GM19328 (cell line): ENCODE data around the gene TRPM1.

Experiments
- ATAC-seq: cut with Tn5 transposase; IDR thresholded peaks from one replicate; pipeline ENCODE4 v1.9.1; 2021; ENCODE audit warnings: mild to moderate bottlenecking, moderate library complexity; ENCODE audit not compliant: unreplicated experiment

The TRPM1 gene

GRCh38 chr15:31023841-31024240 is 77.7 kb downstream of the TRPM1 start:
- ATAC-seq, result no peak

GRCh38 chr15:31021067-31021665 is 80.4 kb downstream of the TRPM1 start:
- ATAC-seq, result no peak

GRCh38 chr15:31020542-31020941 is 81.0 kb downstream of the TRPM1 start:
- ATAC-seq, result no peak

- no peak for ATAC-seq
Measured at GRCh38 chr15:31019986-31020385, 81.5 kb downstream of the TRPM1 start.

GRCh38 chr15:31017311-31017710 is 84.2 kb downstream of the TRPM1 start:
- no peak for ATAC-seq

- ATAC-seq, result no peak
Measured at GRCh38 chr15:31016446-31016915, 85.0 kb downstream of the TRPM1 start.

GRCh38 chr15:31014608-31014925 is 87.0 kb downstream of the TRPM1 start:
- ATAC-seq, result no peak

- peak; percentile 69 for ATAC-seq
Measured at GRCh38 chr15:31013863-31014607, 87.5 kb downstream of the TRPM1 start.

- no peak for ATAC-seq
Measured at GRCh38 chr15:31012455-31012854, 89.1 kb downstream of the TRPM1 start.

- no peak for ATAC-seq
Measured at GRCh38 chr15:31010036-31010435, 91.5 kb downstream of the TRPM1 start.

- ATAC-seq, result no peak
Measured at GRCh38 chr15:31005660-31006059, 95.9 kb downstream of the TRPM1 start.

- ATAC-seq, result peak; percentile 89
Measured at GRCh38 chr15:31004220-31004733, 97.2 kb downstream of the TRPM1 start.

GRCh38 chr15:31001702-31002101 is 99.8 kb downstream of the TRPM1 start:
- ATAC-seq, result no peak

GRCh38 chr15:30999729-31000128 is 101.8 kb downstream of the TRPM1 start:
- ATAC-seq, result no peak

- ATAC-seq, result no peak
Measured at GRCh38 chr15:30997270-30997669, 104.3 kb downstream of the TRPM1 start.

GRCh38 chr15:30992249-30992864 is 109.2 kb downstream of the TRPM1 start:
- no peak for ATAC-seq

GRCh38 chr15:30991255-30992235 is 110.0 kb downstream of the TRPM1 start, which contains the start of gene MTMR10:
TSS of gene MTMR10 (minus strand) at chr15:30991628. CDS start at chr15:30991506, 122 bp downstream.
- ATAC-seq, result peak; percentile 78

- peak; percentile 3 for ATAC-seq
Measured at GRCh38 chr15:30990446-30991254, 110.9 kb downstream of the TRPM1 start.

- no peak for ATAC-seq
Measured at GRCh38 chr15:30990036-30990435, 111.5 kb downstream of the TRPM1 start.

- ATAC-seq, result no peak
Measured at GRCh38 chr15:30985081-30985531, 116.4 kb downstream of the TRPM1 start.
